A549 treated with AZD9567 at 1 μM for 4 hours (cell line): ENCODE data around the gene FAM83C. TPM values are rescaled to one million over a fixed set of nuclear protein-coding genes. Genes with fewer than 3 reads are reported as not detected.

ENCODE experiments used
- total RNA-seq: library from RNA; stranded (reverse); fragments of 200-300 nt; extraction: Qiagen RNA extraction; gene quantifications from 5 replicates; pipeline ENCODE4 v1.2.3, GENCODE V29; 2022; ENCODE audit not compliant: insufficient read depth

FAM83C gene
- total RNA-seq, result 0.02 to 0.06 TPM (median 0.05 TPM) in 4 of 5 replicates, not detected in the other

DNA sequence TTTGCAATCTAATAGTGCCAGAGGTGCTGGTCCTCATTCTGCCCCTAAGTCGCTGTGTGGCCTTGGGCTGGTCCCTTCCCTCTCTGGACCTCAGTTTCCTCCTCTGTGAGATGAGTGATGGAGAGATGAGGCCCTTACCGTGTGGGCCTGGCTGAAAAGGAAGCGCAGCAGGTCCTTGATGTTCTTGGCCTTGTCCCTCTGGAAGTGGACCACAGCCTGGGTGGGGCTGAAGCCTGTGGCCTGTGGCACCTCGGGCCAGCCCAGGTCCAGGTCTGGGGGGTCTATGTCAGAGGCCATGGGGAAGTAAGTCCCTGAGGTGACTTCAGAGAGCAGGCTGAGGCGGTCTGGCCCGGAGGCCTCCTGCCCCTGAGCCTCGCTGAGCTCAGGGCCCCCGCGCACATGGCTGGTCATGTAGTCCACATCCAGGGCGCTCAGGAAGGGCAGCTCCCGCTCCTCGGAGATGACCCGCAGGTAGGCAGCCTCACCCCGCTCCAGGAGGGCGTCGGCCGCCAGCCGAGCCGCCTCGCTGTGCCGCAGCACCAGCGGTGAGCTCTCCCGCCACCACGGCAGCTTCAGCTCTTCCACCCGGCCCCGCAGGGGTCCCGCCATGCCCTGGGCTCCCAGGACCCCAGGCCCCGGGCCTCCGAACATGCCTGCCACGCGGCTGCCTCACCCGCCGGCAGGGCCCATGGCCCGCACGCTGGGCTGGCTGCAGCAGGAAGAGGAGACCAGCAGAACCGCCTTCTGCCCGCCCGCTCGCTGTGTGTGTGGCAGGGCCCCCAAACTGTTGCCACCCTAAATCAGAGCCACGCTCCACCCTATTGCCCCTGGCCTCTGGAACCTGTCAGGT, at the start of gene FAM83C:
Gene FAM83C (minus strand): TSS at position 772 of the 850 bp plus-strand sequence. CDS start 121 bp downstream, at position 651.

GRCh38 chr20:35284267-35284991, 7.8 kb downstream of the FAM83C start, which contains the start of gene EIF6:
TSS of gene EIF6 (minus strand) at chr20:35284772. CDS start at chr20:35284487, 285 bp downstream.

GRCh38 chr20:35277531-35278395, 14.5 kb downstream of the FAM83C start, which contains the start of gene MMP24OS:
TSS of gene MMP24OS (minus strand) at chr20:35278122. CDS start at chr20:35277929, 193 bp downstream.

Other genes starting within 250 kb of the FAM83C start
- gene TRPC4AP, start 199.6 kb downstream of the FAM83C start, total RNA-seq, result 57.3 to 64.6 TPM (median 60.9 TPM) in 5 replicates
- 48.5 to 51.7 TPM (median 51.5 TPM) in 5 replicates for gene EDEM2, start 145.1 kb downstream of the FAM83C start, total RNA-seq
- 88.8 to 139 TPM (median 135 TPM) in 5 replicates for gene PROCR, start 120.4 kb downstream of the FAM83C start, total RNA-seq
- gene MMP24, start 65.7 kb downstream of the FAM83C start, total RNA-seq, result 19.0 to 25.4 TPM (median 22.6 TPM) in 5 replicates
- gene MMP24OS, start 14.3 kb downstream of the FAM83C start, total RNA-seq, result 52.8 to 90.9 TPM (median 79.8 TPM) in 5 replicates
- gene EIF6, start 7.7 kb downstream of the FAM83C start, total RNA-seq, result 416 to 436 TPM (median 422 TPM) in 5 replicates
- 27.0 to 69.2 TPM (median 28.8 TPM) in 5 replicates for gene UQCC1, start 119.5 kb upstream of the FAM83C start, total RNA-seq
- 0.03 TPM in 1 of 5 replicates, not detected in the others for gene GDF5, start 145.8 kb upstream of the FAM83C start, total RNA-seq
- 23.3 to 31.2 TPM (median 28.7 TPM) in 5 replicates for gene CEP250, start 163.2 kb upstream of the FAM83C start, total RNA-seq
- gene C20orf173, start 237.2 kb upstream of the FAM83C start, total RNA-seq, result not detected in 5 replicates
- 235 to 256 TPM (median 242 TPM) in 5 replicates for gene ERGIC3, start 249.7 kb upstream of the FAM83C start, total RNA-seq